GM18907 (cell line): ENCODE data around the gene SIGLEC8.
"Not testable (repeated sequence)": the region's sequence is repeated elsewhere in the genome, so short reads cannot be mapped to it uniquely, and the experiment has no call there.

Source experiments
- ATAC-seq: cut with Tn5 transposase; IDR thresholded peaks from one replicate; pipeline ENCODE4 v1.9.1; 2021; ENCODE audit warnings: mild to moderate bottlenecking, moderate library complexity; ENCODE audit not compliant: unreplicated experiment

SIGLEC8 gene

GRCh38 chr19:51458051-51458645, at the start of gene SIGLEC8:
TSS of gene SIGLEC8 (minus strand) at chr19:51458454. CDS start at chr19:51458387, 67 bp downstream.
- ATAC-seq = no peak

GRCh38 chr19:51507640-51508058, 49.4 kb upstream of the SIGLEC8 start:
- ATAC-seq = no peak

- no peak for ATAC-seq
These were observed 48.9 kb upstream of the SIGLEC8 start for GRCh38 chr19:51507192-51507591.

GRCh38 chr19:51505904-51506303, 47.6 kb upstream of the SIGLEC8 start:
- ATAC-seq = no peak

GRCh38 chr19:51503896-51504295, 45.6 kb upstream of the SIGLEC8 start:
- ATAC-seq = no peak

- no peak for ATAC-seq
These were observed 45.1 kb upstream of the SIGLEC8 start for GRCh38 chr19:51503286-51503817.

- no peak for ATAC-seq
These were observed 43.5 kb upstream of the SIGLEC8 start, which contains the start of gene SIGLEC12 for GRCh38 chr19:51501594-51502263. TSS of gene SIGLEC12 (minus strand) at chr19:51501800. CDS start at chr19:51501733, 67 bp downstream.

GRCh38 chr19:51500931-51501330, 42.7 kb upstream of the SIGLEC8 start:
- not testable (repeated sequence) for ATAC-seq

- ATAC-seq = no peak
These were observed 39.4 kb upstream of the SIGLEC8 start for GRCh38 chr19:51497666-51498065.

GRCh38 chr19:51493776-51494175, 35.5 kb upstream of the SIGLEC8 start:
- ATAC-seq = no peak

GRCh38 chr19:51491586-51491985, 33.3 kb upstream of the SIGLEC8 start:
- no peak for ATAC-seq

- ATAC-seq = no peak
These were observed 32.4 kb upstream of the SIGLEC8 start for GRCh38 chr19:51490676-51491075.

- no peak for ATAC-seq
These were observed 30.9 kb upstream of the SIGLEC8 start for GRCh38 chr19:51489113-51489512.

GRCh38 chr19:51488491-51488890, 30.2 kb upstream of the SIGLEC8 start:
- no peak for ATAC-seq

- no peak for ATAC-seq
These were observed 27.9 kb upstream of the SIGLEC8 start for GRCh38 chr19:51485960-51486660.

- no peak for ATAC-seq
These were observed 22.3 kb upstream of the SIGLEC8 start for GRCh38 chr19:51480590-51480989.

GRCh38 chr19:51479531-51480331, 21.5 kb upstream of the SIGLEC8 start:
- ATAC-seq = no peak

- no peak for ATAC-seq
These were observed 20.4 kb upstream of the SIGLEC8 start, which contains the start of gene CEACAM18 for GRCh38 chr19:51478381-51479234. TSS of gene CEACAM18 (plus strand) at chr19:51478539.

- ATAC-seq = no peak
These were observed 19.1 kb upstream of the SIGLEC8 start for GRCh38 chr19:51477344-51477743.

GRCh38 chr19:51476164-51476563, 17.9 kb upstream of the SIGLEC8 start:
- ATAC-seq = no peak
